Spleen (tissue), 11 donors: ENCODE measurements around the gene UNC5CL. TPM values are rescaled to one million over a fixed set of nuclear protein-coding genes. Genes with fewer than 3 reads are reported as not detected.

ENCODE experiments used
- DNase-seq: peaks from one replicate; pipeline ENCODE4 v3.0.0-alpha.2; 2020
- H3K27ac ChIP-seq, 8 donors: fragments of 200-600 bp; sonication (generic) in 7 of 8; 1 replicate in 4 of 8; 2 replicates in 4 of 8; pipeline versions ENCODE4 v1.5.0 to v1.8.0; 2016 to 2021; ENCODE audit warnings: inconsistent platforms in 4 of 8, mild to moderate bottlenecking in 4 of 8, moderate library complexity in 1 of 8
- H3K27me3 ChIP-seq, 7 donors: fragments of 200-600 bp; sonication (generic) in 6 of 7; replicated peaks in 1 of 7; 1 replicate in 4 of 7; 2 replicates in 3 of 7; pipeline versions ENCODE4 v1.5.0 to v1.8.0; 2016 to 2021; ENCODE audit warnings: inconsistent platforms in 3 of 7, mild to moderate bottlenecking in 1 of 7
- H3K36me3 ChIP-seq, 6 donors: fragments of 200-600 bp; sonication (generic) in 5 of 6; 1 replicate in 4 of 6; 2 replicates in 2 of 6; pipeline versions ENCODE4 v1.5.0 to v1.8.0; 2016 to 2021; ENCODE audit warnings: inconsistent platforms in 2 of 6
- H3K4me1 ChIP-seq, 6 donors: fragments of 200-600 bp; sonication (generic) in 5 of 6; 1 replicate in 3 of 6; 2 replicates in 3 of 6; pipeline versions ENCODE4 v1.5.0 to v1.8.0; 2016 to 2021; ENCODE audit warnings: inconsistent platforms in 3 of 6
- H3K4me3 ChIP-seq, 8 donors: fragments of 200-600 bp; sonication (generic) in 7 of 8; 1 replicate in 4 of 8; 2 replicates in 4 of 8; pipeline versions ENCODE4 v1.5.0 to v1.8.0; 2016 to 2021; ENCODE audit warnings: inconsistent platforms in 4 of 8, mild to moderate bottlenecking in 4 of 8, moderate library complexity in 2 of 8
- H3K9me3 ChIP-seq, 8 donors: fragments of 200-600 bp; sonication (generic) in 7 of 8; 1 replicate in 4 of 8; 2 replicates in 4 of 8; pipeline versions ENCODE4 v1.5.0 to v1.8.0; 2016 to 2021; ENCODE audit warnings: inconsistent platforms in 4 of 8
- CTCF ChIP-seq, 11 experiments: fragments of 200-600 bp in 7 of 11; fragments of 450-650 bp in 4 of 11; sonication (generic) in 4 of 11; IDR thresholded peaks in 8 of 11; conservative IDR thresholded peaks in 3 of 11; 1 replicate in 7 of 11; 2 replicates in 4 of 11; pipeline versions ENCODE4 v1.4.0 to v1.8.0; 2016 to 2021; ENCODE audit warnings: antibody characterized with exemption in 11 of 11, inconsistent platforms in 4 of 11, mild to moderate bottlenecking in 1 of 11
- POLR2A ChIP-seq, 3 donors: fragments of 450-650 bp; IDR thresholded peaks; one replicate each; pipeline ENCODE4 v1.5.1; 2017; ENCODE audit warnings: antibody characterized with exemption in 3 of 3, mild to moderate bottlenecking in 1 of 3
- POLR2AphosphoS5 ChIP-seq, 3 donors: sonication (generic); formaldehyde crosslinking; IDR thresholded peaks; one replicate each; pipeline ENCODE4 v1.5.1; 2017; ENCODE audit warnings: antibody characterized with exemption in 3 of 3
- WGBS, 5 donors: extraction: QIAGEN DNeasy Blood & Tissue Kit in 3 of 5; methylation state at CpG; one replicate each; pipeline versions ENCODE4 v1.1.5 to v1.1.7; 2013 to 2018; 5-methylcytosine and 5-hydroxymethylcytosine counted together
- intact Hi-C: fragments of 100-400 bp; cut with DNase I; formaldehyde crosslinking; loops from one replicate; pipeline ENCODE4 v1.15.0; 2023; ENCODE audit warnings: low total_unique reads
- polyA plus RNA-seq, 3 donors: library from polyadenylated mRNA; stranded (reverse); fragments of 200-250 nt; gene quantifications; one replicate each; pipeline ENCODE4 v1.2.1, GENCODE V29; 2013
- total RNA-seq, 7 donors: library from RNA; depleted of rRNA in 3 of 7; stranded (reverse); fragments of >200 nt in 3 of 7; fragmentation: NEBNext Ultra II Directional in 4 of 7; extraction: Animal tissue kit (Norgen Biotek cat#: 25700) in 4 of 7; gene quantifications; one replicate each; pipeline versions ENCODE4 v1.1.0 to v1.2.1, GENCODE V29; 2016 to 2021
- donor health status: healthy with polysubstance abuse.
- donor health status: DM: no; HTN: no; CAD: no; lungs with moderate emphysema.
- donor health status: DM: no; HTN: no; CAD: no.
- donor health status: Bipolar disorder and iron deficiency.
- donor health status: healthy.
- donor health status: DM: no; HTN: no; CAD: no.
- donor health status: DM: yes; HTN: yes; CAD: no.

Gene UNC5CL
- total and polyA plus RNA-seq, 10 donors = 1.4 to 3.9 (median 2.7) TPM

GRCh38 chr6:40986921-40987819 is 51.9 kb downstream of the UNC5CL start:
- 50 to 68% (median 57%) methylated on average over 8 of the region's 8 CpGs for WGBS, 5 donors
- H3K4me1 ChIP-seq = no peaks in the 10 kb centered on the region
- no peak for DNase-seq
- no peak overlapping the region for H3K4me3 ChIP-seq
- TF ChIP-seq POLR2A (IDR thresholded peaks at IDR 0.05) = no peak
- TF ChIP-seq CTCF (IDR thresholded peaks at IDR 0.05 in 8 of 11, conservative IDR thresholded peaks at IDR 0.05 in 3 of 11) = no peak
- no peaks in the 10 kb centered on the region for H3K36me3 ChIP-seq
- intact Hi-C loops = no loop called here
- H3K27ac ChIP-seq = no peak overlapping the region
- H3K27me3 ChIP-seq = peaks cover 0 to 9% (median 0%) of the 10 kb centered on the region in 7 donors
- H3K9me3 ChIP-seq = no peaks in the 10 kb centered on the region

- Histone ChIP-seq H3K9me3 (no peaks in the 10 kb centered on the region), H3K36me3 (no peaks in the 10 kb centered on the region), H3K4me1 (no peaks in the 10 kb centered on the region), H3K4me3 (no peak overlapping the region), H3K27ac (no peak overlapping the region), H3K27me3 (peaks cover 0 to 17% (median 0%) of the 10 kb centered on the region in 7 donors)
- no peak for DNase-seq
- 31 to 84% (median 55%) methylated on average over 2 of the region's 2 CpGs for WGBS, 5 donors
- TF ChIP-seq CTCF (IDR thresholded peaks at IDR 0.05 in 8 of 11, conservative IDR thresholded peaks at IDR 0.05 in 3 of 11) (no peak), POLR2AphosphoS5 (IDR thresholded peaks at IDR 0.05) (no peak)
- intact Hi-C loops = no loop called here
These were observed 52.7 kb downstream of the UNC5CL start for GRCh38 chr6:40986364-40986763.

- TF ChIP-seq POLR2AphosphoS5 (IDR thresholded peaks at IDR 0.05) (no peak), POLR2A (IDR thresholded peaks at IDR 0.05) (no peak), CTCF (IDR thresholded peaks at IDR 0.05 in 8 of 11, conservative IDR thresholded peaks at IDR 0.05 in 3 of 11) (no peak)
- H3K9me3 ChIP-seq = no peaks in the 10 kb centered on the region
- H3K27ac ChIP-seq = no peak overlapping the region
- H3K36me3 ChIP-seq = no peaks in the 10 kb centered on the region
- H3K4me1 ChIP-seq = no peaks in the 10 kb centered on the region
- intact Hi-C loops = no loop called here
- H3K4me3 ChIP-seq = no peak overlapping the region
- peaks cover 0 to 42% (median 7%) of the 10 kb centered on the region in 7 donors for H3K27me3 ChIP-seq
- DNase-seq = no peak
These were observed 55.3 kb downstream of the UNC5CL start for GRCh38 chr6:40983752-40984151.

GRCh38 chr6:40982917-40983316 is 56.1 kb downstream of the UNC5CL start:
- H3K27me3 ChIP-seq = peaks cover 0 to 49% (median 8%) of the 10 kb centered on the region in 7 donors
- TF ChIP-seq POLR2A (IDR thresholded peaks at IDR 0.05) (no peak), POLR2AphosphoS5 (IDR thresholded peaks at IDR 0.05) (no peak), CTCF (IDR thresholded peaks at IDR 0.05 in 8 of 11, conservative IDR thresholded peaks at IDR 0.05 in 3 of 11) (no peak)
- H3K4me1 ChIP-seq = no peaks in the 10 kb centered on the region
- WGBS, 5 donors = 8 to 63% (median 37%) methylated on average over 1 of the region's 1 CpG
- intact Hi-C loops = no loop called here
- H3K4me3 ChIP-seq = no peak overlapping the region
- no peaks in the 10 kb centered on the region for H3K36me3 ChIP-seq
- no peaks in the 10 kb centered on the region for H3K9me3 ChIP-seq
- DNase-seq = no peak
- no peak overlapping the region for H3K27ac ChIP-seq
